CD4-positive, alpha-beta T cell treated with Interleukin-15 for 1 hour (primary cell): ENCODE measurements around the gene R3HDM4.

Experiments
- DNase-seq: peaks from one replicate; pipeline ENCODE4 v3.0.0-alpha.2; 2020

R3HDM4 gene

DNA sequence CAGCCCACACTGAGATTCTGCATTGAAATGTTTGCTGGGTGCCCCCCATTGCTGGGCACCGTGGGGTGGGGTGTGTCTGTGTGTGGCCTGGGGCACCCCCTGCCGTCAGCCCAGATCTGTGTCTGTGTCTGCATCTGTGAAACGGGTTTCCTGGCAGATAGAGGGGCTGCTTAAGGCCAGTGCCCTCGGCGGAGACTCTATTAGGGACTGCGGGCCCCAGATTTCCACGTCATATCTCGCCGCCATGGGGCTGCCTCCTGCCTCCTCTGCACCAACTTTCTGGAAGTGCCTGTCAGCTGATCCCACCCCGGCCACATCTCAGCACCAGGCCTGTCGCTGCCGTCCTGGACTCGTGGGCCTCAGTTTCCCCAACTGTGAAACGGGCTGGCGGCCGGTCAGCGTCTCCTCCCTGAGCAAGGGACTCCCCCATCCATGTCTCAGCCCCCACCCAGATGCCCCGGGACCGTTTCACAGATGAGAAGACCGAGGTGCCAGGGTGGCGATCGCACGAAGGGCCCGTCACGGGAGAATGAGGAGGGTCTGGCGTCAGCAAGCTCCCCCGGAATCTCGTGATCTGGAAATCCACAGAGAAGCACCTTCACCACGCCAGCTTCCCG, 34.2 kb upstream of the R3HDM4 start:
- DNase-seq = no peak

DNA sequence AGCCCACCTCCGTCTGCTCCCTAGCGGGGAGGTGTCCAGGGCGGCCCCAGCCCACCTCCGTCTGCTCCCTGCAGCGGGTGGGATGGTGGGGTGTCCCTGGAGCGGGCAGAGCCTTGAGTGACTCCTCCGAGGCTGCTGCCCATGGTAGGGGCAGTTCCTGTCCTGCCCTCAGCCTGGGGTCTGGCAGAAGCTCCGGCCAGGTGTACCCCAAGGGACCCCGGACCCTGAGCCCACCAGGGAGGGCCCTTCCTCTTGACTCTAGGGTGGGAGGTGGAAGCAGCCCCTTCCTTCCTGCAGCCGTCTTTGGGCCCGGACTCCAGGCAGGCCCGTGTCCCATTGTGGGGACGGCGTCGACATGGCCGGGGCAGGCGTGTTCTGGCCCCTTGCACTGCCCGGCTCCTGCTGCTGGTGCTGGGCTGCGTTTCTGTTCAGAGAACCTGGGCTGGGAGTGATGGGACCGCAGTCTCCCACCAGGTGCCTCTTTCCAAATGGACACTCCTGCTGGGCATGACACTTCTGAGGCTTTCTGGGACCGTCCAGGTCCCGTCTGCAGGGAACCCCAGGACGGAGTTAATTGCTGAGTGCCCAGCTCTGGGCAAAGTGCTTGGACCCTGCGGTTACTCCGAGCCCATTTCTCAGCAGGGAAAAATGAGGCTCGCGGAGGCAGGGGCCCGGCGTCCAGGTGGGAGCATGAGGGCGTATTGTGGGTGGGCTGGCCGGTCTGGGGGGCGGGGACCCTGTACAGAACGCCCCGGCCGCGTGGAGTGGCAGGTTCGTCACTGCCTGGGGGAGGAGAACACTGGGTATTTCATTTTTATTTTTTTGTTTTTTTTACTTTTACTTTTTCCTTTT, 32.6 kb upstream of the R3HDM4 start:
- no peak for DNase-seq

DNA sequence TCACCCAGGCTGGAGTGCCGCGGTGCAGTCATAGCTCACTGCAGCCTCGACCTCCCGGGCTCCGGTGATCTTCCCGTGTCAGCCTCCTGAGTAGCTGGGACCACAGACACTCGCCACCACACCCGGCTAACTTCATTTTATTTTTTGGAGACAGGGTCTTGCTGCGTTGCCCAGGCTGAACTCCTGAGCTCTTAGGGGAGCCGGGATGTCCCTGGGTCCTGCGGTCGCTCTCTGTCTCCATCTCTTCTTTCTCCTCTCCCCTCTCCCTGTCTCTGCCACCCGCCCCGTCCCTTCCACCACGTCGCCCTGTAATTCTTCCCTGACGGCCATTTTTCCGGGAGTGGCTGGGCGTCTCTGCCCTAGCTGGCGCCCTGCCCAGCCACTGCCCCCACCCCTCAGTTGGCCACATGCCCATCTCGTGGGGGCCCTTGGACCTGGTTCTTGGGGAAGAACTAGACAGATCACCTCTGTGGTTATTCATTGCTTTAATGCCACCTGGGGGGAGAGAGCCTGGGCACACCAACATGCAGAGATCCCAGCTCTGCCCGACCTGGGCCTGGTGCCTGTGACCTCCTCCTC, 31.7 kb upstream of the R3HDM4 start:
- no peak for DNase-seq

DNA sequence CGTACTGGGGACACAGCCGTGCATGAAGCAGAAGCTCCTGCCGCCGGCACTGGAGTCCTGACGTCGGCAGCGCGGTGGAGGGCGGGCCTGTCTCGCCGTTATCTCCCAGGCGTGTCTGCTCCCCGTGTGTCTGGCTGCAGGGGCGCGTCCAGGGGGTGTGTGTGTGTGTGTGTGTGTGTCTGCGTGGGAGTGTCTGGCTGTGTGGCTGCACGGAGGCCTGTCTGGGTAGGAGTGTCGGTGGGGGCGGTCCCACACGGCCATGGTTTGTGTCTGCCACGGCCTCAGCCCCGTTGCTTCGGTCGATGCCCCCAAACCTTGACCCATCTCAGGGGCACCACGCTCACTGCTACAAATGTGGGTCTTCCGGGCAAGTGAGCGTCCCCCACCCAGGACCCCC, 31.1 kb upstream of the R3HDM4 start:
- DNase-seq = no peak

DNA sequence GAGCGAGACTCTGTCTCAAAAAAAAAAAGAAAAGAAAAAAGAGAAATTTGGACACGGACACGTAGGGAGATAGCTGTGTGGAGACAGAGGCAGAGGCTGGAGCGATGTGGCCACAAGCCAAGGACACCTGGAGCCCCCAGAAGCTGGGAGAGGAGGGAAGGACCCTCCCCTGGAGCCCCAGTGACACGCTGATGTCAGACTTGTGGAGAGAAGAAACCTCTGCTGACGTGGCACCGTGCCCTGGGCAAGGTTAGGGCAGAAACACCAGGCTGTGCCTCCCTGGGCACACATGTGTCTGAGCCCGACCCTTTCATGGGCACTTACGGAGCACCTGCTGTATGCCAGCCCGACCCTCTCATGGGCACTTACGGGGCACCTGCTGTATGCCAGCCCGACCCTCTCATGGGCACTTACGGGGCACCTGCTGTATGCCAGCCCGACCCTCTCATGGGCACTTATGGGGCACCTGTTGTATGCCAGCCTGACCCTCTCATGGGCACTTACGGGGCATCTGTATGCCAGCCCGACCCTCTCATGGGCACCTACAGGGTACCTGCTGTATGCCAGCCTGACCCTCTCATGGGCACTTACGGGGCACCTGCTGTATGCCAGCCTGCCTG, 30.6 kb upstream of the R3HDM4 start:
- no peak for DNase-seq

DNA sequence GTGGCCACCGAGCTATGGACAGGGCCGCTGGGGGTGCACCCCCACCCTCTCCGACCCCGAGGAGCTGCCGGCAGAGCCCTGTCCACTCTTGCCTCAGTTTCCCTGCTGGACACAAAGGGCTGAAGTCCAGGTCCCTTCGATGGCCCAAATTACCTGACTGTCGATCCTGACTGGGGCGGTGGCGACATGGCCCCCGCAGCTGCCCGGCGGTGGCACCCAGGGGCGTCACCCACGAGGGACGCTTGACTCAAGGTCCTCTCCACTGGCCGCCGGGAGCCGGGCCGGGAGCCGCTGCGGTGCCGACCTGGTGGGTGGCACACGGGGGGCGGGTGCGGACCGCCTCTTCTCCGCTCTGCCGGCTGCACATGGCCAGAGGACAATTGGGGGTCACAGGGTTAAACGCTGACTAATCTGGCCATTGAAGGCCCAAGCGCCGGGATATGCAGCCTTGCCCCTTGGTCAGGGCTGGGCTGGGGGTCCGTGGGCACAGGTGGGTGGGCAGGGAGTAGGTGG, 29.2 kb upstream of the R3HDM4 start:
- no peak for DNase-seq

DNA sequence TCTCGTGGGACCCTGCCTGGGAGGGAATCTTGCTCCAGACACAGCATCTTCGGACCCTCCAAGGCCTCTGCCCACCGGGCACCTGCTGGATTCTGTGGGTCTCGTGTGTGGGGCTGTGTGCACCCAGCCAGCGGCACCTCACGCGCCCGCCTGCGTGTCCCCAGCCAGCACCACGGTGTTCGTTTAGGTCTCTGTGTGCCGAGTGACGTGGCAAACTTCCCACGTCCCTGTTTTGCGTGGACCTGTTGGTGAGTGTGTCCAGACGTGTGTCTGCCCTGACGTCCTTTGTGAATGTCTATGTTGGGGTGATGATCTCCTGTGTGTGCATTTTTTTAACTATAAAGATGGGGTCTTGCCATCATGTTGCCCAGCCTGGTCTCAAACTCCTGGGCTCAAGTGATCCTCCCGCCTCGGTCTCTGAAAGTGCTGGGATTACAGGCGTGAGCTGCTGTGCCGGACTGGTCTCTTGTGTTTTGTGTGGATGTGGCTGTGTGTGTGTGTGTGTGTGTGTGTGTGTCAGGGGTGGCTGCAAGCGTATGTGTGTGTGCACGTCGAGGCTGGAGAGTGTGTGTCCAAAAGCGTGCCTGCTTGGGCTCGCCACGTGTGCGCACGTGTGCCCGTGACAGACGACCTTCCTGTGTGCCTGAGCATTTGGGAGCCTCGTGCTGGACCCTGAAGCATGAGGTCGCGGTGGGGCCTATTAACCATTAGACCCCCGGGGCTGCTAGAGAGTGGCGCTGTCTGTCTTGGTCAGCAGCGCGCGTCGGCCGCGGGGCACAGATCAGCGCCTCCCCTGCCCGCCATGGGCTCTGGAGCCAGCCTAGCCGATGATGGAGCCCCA, 28.5 kb upstream of the R3HDM4 start:
- DNase-seq = no peak

DNA sequence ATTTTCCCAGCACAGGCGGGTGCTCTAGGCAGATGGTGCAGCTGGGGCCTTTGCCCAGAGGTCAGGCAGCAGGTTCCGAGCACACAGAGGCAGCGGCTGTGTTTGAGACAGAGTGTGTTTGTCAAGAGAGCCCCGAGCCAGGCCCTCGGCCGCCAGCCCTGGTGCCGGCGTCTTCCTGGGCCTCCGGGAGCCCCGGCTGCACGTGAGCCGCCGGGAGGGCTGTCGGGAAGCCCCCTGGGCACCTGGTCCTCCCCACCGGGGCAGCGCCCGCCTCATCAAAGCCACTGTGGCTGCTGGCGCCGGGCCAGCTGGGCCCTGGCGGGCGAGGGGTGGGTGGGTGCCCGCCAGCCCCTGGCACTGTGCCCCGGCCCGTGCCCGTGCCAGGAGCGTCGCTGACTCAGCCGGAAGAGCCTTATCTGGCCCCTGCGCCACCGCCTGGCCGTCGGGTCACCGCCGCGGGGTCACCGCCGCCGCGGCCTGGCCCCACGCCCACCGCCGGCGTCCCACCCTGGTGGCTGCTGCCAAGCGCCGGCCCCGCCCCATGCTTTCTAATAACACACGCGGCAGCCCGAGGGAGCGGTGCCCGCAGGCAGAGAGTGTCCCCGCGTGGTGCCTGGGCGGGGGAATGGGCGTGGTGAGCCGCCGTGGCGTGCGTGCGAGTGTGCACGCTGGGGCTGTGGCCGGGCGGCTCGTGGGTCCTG, 27.7 kb upstream of the R3HDM4 start:
- DNase-seq = peak; percentile 82

DNA sequence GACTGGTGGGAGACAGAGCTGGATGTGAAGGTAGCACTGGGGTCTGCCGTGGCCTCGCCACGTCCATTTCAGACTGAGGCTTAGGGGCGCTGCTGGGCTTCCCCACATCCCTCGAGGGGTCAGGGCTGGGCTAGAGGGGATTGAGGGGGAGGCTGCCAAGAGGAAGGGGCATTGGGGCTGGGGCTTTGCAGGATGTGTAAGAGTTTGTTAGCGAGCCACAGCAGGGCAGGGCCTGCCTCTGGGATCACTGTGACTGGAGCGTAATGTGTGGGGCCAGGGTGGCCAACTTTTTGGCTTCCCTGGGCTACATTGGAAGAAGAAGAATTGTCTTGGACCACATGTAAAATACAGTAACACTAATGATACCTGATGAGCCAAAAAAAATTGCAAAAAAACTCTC, 26.9 kb upstream of the R3HDM4 start:
- no peak for DNase-seq

DNA sequence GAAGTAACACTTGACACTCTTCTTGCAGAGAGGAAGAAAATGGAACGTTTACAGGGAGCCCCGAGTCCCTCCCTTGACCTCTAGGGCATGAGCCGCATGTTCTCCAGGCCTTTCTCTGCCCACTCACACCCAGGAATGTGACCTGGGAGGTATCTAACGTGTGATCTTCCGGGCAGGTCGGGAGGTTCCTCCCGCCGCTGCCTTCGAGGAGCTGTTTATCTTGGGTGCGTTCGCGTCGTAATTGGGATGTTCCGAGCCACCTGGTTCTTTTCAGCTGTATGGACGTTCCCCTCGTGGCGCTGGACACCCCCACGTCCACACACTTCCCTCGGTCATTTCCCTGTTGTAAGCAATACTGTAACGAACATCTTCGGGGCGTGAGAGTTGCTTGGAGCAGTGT, 26.4 kb upstream of the R3HDM4 start:
- DNase-seq = no peak

DNA sequence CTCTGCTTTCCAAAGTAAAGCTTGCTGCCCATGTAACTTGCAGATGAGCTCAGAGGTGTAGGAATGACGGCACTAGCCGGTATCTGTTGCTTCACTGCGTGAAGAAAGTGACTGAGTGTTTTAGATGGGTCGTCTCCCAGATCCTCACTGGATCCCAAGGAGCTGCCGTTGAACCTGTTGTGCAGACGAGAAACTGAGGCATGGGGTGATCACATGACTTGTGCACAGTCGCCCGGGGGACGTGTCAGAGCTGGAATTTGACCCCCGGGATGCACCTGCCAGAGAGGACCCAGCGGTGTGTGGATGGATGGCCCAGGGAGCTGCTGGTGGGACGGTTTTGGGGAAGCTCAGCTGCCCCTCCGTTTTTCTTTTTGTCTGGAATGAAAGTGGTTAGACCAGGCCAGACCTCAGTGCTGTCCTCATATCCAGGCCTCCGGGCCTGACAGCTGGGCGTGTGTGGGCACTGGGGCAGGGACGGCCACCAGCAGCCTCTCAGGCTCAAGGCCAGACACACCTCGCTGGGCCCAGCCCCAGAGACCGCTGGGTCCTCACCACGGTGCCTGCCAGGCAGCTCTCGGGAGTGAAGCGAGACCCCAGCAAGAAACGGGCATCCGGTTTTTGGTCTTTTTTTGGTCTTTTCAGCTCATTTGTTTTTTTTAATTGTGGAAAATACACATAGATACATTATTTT, 25.4 kb upstream of the R3HDM4 start:
- no peak for DNase-seq

DNA sequence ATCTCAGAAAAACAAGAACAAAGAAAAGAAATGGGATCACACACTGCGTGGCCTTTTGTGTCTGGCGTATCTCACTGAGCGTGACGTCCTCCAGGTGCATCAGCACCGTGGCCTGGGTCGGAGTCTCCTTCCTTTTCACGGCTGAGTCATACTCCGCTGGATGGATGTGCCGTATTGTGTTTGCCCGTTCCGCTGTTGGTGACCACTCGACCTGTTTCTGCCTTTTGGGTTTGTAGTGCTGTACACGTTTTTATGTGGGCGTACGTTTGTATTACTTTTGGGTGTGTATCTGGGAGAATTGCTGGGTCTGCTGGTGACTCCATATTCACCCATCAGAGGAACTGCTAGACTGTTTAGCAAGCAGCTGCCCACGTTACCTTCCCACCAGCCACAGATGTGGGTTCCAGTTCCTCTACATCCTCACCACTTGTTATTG, 24.3 kb upstream of the R3HDM4 start:
- DNase-seq = peak; percentile 69

DNA sequence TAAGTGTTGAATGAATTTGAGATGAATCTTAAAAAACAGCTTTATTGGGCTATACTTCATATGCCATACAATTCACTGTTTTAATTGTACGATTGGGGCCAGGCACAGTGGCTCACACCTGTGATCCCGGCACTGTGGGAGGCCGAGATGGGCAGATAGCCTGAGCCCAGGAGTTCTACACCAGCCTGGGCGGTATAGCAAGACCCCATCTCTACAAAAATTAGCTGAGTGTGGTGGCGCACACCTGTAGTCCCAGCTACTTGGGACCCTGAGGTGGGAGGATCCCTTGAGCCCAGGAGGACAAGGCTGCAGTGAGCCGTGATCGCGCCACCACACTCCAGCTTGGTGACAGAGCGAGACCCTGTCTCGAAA, 23.1 kb upstream of the R3HDM4 start:
- DNase-seq = no peak

DNA sequence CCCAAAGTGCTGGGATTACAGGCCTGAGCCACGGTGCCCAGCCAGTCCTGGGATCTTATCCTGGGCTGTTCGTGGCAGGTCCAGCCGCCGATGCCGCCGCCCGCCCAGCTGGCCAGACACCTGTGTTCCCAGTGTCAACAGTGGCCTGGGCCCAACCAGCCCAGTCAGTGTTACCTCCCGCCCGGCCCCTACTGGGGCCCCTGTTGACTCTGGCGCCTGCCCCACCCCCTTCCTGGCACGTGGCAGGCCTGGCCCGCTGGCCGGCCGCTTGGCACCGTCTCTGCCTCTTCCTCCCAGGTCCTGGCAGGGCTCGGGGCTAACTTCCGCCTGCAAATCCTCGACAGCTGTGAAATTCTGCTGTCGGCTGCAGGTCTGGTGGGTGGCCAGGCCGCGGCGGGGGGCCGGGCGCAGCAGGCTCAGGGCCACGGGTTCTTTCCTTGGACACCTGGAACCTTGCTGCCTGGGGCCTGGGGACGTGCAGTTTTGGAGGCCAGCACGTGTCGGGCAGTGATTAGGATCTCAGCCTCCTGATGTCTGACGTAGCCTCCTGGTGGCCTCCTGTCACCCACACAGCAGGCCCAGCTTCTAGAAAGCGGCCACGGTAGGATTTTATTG, 22.0 kb upstream of the R3HDM4 start:
- DNase-seq = peak; percentile 52

DNA sequence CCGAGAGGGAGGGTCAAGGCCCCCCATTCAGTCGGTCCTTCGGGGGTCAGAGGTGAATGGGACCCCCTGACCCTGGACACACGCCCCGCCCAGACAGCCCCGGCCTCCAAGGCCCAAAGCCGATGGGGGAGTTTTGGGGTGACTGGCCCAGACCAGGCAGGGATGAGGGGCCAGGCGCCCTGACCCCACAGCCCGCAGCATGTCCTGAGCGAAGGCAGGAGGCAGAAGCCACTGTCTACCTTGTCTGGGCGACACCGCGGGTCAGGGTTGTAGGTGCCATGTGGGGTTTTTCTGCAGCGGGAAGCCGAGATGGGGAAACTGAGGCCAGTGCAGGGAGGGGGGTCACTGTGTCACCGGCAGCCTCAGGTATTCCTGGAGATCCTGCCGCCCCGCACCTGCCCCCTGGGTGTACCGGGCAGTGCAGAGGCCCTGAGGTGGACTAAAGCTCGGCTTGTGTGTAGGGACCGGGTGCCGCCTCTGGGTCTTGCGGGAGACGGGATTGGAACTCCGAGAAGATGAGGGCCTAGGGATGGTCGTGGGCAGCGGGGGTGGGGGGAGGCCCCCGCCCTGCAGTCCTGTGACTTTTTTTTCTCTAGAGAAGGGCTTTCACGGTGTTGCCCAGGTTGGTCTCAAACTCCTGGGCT, 21.3 kb upstream of the R3HDM4 start:
- DNase-seq = no peak

DNA sequence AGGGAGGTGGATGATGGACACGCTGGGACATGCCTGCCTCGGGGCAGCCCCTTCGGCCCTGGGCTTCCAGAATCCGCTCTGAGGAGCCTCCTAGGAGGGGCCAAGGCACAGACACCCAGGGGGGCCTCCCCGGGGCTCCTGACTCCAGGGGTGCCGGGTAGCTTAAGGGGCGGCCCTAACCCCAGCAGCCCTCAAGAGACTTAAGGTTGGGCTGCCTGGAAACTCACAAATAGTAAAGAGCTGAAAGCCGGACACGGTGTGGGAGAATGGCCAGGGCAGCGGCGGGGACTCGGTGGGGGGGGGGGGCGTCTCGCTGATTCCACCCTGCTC, 20.5 kb upstream of the R3HDM4 start:
- DNase-seq = no peak

DNA sequence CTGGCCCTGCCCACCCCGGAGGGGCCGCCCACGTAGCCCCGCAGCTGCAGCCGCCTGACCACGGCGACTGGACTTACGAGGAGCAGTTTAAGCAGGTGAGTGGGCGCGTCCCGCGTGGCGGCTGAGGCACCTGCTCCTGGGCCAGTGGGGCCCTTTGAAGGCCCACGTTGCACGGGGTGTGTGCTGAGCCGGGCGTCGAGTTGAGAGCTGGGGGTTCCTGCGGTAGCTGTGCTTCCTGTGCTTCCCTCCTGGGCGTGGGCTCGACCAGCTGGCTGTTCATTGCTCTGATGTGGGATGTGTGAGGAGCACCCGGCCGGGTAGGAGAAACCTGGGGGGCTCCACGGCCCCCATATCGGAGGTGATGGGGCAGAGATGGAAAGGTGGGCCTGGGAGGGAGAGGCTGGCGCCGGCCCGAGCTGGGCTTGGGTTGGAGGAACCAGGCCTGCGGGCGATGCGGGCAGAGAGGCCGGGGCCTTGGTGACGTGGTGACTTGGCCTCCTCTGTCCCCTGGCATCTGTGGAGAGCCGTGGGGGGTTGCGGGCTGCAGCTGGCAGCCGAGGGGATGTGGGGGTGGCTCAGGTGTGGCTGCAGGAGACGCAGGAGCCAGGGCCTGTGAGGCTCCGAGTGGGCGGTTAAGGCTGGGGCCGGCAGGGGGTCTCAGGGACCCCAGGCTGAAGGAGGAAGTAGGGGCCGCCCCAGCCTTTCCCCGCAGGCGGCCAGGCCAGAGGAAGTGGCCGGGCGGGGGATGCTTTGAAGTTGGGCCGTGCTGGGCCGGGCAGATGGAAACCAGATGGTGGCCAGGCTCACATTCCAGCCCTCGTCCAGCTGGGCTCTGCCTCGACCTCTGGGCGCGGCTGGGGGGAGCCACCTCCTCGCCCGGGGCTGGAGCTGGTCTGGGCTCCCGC, 19.9 kb upstream of the R3HDM4 start:
- DNase-seq = no peak

DNA sequence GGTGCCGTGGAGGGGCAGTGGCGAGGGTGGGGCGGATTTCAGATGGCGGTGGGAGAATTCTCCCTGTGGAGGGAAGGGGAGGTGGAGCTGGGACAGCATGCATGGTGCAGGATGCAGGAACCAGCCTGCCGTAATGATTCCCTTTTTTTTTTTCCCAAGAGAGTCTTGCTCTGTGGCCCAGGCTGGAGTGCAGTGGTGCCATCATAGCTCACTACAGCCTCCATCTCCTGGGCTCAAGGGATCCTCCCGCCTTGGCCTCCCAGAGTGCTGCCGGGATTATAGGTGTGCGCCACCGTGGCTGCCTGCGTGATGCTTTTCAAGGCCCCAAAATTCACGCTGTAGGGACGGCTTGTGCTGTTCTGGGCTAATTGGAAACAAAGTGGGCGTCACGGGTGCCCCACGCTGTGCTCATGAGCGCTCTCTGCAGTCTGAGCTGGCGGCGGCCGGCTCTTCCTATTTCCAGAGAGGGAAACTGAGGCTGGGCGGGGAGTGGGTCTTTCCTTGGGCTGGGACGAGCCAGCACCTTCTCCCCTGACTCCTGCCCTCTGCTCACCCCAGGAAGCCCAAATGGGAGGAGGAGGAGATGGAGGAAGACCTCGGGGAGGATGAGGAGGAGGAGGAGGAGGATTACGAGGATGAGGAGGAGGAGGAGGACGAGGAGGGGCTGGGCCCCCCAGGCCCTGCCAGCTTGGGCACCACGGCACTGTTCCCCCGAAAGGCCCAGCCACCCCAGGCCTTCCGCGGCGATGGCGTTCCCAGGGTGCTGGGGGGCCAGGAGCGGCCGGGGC, 19.0 kb upstream of the R3HDM4 start:
- no peak for DNase-seq

DNA sequence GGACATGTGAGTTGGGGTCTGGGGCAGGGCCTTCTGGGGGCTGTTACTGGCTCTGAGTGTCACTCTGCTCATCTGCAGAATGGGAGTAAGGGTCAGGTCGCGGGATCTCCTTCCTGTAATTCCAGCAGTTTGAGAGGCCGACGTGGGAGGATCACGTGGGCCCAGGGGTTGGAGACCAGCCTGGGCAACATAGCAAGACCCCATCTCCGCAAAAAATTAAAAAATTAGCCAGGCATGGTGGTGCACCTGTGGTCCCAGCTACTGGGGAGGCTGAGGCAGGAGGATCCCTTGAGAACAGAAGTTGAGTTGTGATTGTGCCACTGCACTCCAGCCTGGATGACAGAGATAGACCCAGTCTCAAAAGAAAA, 16.9 kb upstream of the R3HDM4 start:
- DNase-seq = no peak
